Activated naive CD4-positive, alpha-beta T cell (primary cell): Measurements from ENCODE around the gene DTNA.

Source experiments
- DNase-seq, 4 experiments: peaks; one replicate each; lab custom pipeline; 2025; lab: John Stamatoyannopoulos, UW

DTNA gene

DNA sequence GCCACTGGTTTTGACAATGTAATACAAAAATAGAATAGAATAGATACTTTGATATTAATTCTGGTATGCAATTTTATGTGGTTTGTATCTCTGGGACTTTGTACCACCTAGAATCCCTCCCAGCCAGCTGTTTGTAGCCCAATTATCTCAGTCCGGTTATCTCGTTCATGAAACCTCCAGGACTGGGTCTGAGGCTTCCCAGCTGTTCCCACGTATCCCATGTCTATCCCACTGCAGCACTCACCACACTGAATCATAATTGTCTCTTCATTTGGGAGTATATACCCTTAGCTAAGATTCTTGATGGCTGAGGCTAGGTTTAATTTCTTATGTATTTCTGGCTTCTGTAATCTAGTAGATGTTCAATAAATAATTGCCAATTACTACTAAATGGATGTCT, 226.7 kb downstream of the DTNA start:
- no peak for DNase-seq

DNA sequence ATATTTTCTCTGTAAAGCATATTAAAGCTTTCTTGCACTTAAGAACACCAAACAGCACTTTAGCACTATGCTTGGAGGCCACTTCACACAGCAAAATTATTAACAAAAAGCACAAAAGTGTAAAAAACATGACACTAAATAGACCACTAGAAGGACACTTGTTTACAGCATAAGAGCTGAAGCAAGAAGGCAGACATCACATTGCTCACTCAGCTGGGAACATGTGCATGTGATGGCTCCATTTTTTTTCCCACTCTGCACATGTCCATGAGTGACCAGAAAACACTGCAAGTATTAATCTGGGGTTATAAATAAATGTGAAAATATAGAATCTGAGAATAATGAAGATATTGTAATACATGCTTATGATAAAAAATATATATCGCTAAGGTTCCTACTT, 228.0 kb downstream of the DTNA start:
- no peak for DNase-seq
